ENCODE measurements around the gene KY. TPM values are rescaled to one million over a fixed set of nuclear protein-coding genes. Genes with fewer than 3 reads are reported as not detected.

The KY gene
- 1.6 TPM for total RNA-seq

GRCh38 chr3:134650431-134651346, at the start of gene KY:
TSS of gene KY (minus strand) at chr3:134651022. CDS start at chr3:134650960, 62 bp downstream.

Other genes with a start within 250 kb of the KY start
- gene ANAPC13, start 165.0 kb downstream of the KY start, total RNA-seq: 55.6 TPM
- 28.1 TPM for gene CEP63, start 165.0 kb downstream of the KY start, total RNA-seq
- gene EPHB1, start 144.2 kb upstream of the KY start, total RNA-seq: 24.2 TPM